T-helper 2 cell treated with Interferon-gamma antibody and Interleukin-4, amounts not matched to agents 5 μg/mL and 100 μg/mL, for 36 hours (primary cell): ENCODE results near the gene GPANK1.

ENCODE experiments used
- DNase-seq: peaks from one replicate; pipeline ENCODE4 v3.0.0; 2021; ENCODE audit warnings: low spot score
- H3K27ac Mint-ChIP-seq: one replicate; pipeline ENCODE4 v1.8.0; 2021; ENCODE audit warnings: mild to moderate bottlenecking, mixed read lengths
- H3K27me3 Mint-ChIP-seq: one replicate; pipeline ENCODE4 v1.8.0; 2021; ENCODE audit warnings: low read depth, mixed read lengths
- H3K36me3 Mint-ChIP-seq: one replicate; pipeline ENCODE4 v1.8.0; 2021; ENCODE audit warnings: low read depth, mixed read lengths
- H3K4me1 Mint-ChIP-seq: one replicate; pipeline ENCODE4 v1.8.0; 2021; ENCODE audit warnings: low read depth, mixed read lengths
- H3K4me3 Mint-ChIP-seq: one replicate; pipeline ENCODE4 v1.8.0; 2022; ENCODE audit warnings: mild to moderate bottlenecking, moderate library complexity, mixed read lengths
- H3K9me3 Mint-ChIP-seq: one replicate; pipeline ENCODE4 v1.8.0; 2021; ENCODE audit warnings: mixed read lengths

GPANK1 gene

DNA sequence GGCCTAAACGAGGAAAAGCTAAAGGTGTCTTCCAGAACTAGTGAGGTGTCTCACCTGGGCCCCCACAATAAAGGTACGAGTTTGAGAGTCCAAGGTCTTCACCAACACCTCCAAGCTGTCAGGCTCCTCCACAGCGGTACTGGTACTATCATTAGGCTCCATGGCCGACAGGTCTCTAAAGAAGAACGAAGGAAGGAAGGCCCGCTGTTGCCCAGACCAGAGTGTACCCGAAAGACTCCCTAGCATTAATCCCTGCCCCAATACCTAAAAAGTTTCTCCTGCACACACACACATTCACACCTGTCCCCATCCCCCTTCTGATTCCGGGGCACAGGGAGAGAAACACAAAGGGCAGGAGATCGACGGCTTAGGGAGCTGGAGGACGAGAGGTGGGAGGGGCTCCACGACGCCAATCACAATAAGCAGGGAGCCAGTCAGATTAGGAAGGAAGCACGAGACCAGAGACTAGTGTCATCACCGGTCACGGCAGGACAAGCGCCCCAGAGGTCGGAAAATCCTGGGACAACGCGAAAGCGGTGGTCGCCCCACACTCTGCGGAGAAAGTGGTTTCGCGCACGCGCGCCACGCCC, 13.1 kb downstream of the GPANK1 start:
- H3K4me3 Mint-ChIP-seq, result peak overlapping the region; percentile 97
- H3K4me1 Mint-ChIP-seq, result peaks cover 38% of the 10 kb centered on the region
- no peaks in the 10 kb centered on the region for H3K27me3 Mint-ChIP-seq
- DNase-seq, result no peak
- peak overlapping the region; percentile 98 for H3K27ac Mint-ChIP-seq
- no peaks in the 10 kb centered on the region for H3K9me3 Mint-ChIP-seq
- peaks cover 51% of the 10 kb centered on the region for H3K36me3 Mint-ChIP-seq

DNA sequence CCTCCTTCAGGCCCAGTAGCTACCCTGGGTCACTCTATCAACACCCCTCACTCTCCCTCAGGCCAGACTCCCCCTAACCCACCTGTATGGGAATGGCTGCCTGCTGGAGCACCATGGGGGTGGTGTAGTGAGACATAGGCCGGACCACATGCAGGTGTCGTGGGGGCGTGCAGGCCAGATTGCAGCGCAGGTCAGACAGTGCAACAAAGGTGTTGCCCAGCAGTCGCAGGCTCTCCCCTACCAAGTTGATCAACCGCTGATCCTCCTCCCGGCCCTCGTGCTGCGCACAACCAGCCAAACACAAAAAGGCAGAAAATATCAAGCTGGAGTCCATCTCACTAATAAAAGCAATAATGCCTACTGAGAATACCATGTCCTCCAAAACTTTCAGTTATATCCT, 19.5 kb downstream of the GPANK1 start:
- no peak overlapping the region for H3K27ac Mint-ChIP-seq
- H3K36me3 Mint-ChIP-seq, result peaks cover 69% of the 10 kb centered on the region
- no peaks in the 10 kb centered on the region for H3K9me3 Mint-ChIP-seq
- H3K27me3 Mint-ChIP-seq, result no peaks in the 10 kb centered on the region
- H3K4me1 Mint-ChIP-seq, result peaks cover 11% of the 10 kb centered on the region
- H3K4me3 Mint-ChIP-seq, result no peak overlapping the region
- no peak for DNase-seq

DNA sequence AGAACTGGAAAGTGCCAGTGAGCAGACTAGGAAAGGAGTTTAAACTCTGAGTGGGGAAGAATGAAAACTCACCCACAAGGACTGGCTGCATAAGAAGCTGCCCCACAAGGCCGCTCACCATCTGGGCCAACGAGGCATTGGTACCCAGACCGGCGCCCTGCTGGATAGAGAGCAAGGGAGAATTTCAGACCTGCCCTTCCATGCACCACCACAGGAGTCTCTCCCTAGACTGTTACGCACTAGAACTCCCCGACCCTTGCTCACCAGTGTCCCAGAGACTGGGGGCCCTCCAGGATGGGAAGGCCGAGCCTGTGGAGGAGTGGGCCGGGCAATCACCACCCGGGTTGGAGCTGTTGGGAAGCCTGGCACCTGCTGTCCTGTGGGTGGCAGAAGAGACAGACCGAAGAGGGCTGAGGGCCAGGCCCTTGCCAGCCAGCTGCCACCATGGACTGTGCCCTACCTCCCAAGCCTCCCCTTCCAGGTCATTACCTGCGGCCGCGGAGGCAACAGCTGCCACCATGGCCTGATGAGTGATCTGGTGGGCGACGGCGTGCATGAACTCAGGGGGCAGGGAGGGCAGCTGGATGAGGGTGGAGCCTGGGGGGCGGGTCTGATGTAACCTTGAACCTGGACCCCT, 20.9 kb downstream of the GPANK1 start:
- no peak for DNase-seq
- Mint-ChIP-seq H3K4me1 (peaks cover 3% of the 10 kb centered on the region), H3K27me3 (no peaks in the 10 kb centered on the region), H3K27ac (no peak overlapping the region), H3K4me3 (no peak overlapping the region), H3K9me3 (no peaks in the 10 kb centered on the region), H3K36me3 (peaks cover 67% of the 10 kb centered on the region)

DNA sequence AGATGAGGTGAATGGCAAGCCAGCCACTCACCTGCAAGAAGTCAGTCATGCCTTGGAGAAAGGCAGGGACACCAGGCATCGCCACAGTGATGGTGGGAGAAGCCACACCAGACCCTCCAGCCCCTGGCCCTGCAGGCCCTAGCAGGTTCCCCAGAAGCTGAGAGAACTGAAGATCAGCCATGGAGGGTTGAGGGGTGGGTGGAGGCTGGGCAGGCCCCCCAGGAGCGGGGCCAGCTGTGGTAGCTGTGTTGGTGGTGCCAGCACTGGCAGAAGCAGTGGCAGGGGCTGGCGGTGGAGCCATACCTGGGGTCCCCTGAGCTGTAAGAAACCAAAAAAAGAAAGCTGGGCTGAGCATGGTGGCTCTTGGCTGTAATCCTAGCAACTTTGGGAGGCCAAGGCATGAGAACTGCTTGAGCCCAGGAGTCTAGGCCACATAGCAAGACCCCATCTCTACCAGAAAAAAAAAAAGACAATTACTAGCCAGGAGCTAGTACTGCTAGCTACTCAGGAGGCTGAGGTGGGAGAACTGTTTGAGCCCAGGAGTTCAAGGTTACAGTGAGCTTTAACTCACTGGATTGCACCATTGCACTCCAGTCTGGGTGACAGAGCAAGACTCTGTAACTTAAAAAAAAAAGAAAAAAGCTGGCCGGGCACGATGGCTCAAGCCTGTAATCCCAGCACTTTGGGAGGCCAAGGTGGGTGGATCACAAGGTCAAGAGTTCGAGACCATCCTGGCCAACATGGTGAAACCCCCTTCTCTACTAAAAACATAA, 21.8 kb downstream of the GPANK1 start:
- Mint-ChIP-seq H3K27ac (no peak overlapping the region), H3K4me3 (no peak overlapping the region), H3K4me1 (peaks cover 2% of the 10 kb centered on the region), H3K36me3 (peaks cover 63% of the 10 kb centered on the region), H3K27me3 (no peaks in the 10 kb centered on the region), H3K9me3 (no peaks in the 10 kb centered on the region)
- DNase-seq, result no peak

DNA sequence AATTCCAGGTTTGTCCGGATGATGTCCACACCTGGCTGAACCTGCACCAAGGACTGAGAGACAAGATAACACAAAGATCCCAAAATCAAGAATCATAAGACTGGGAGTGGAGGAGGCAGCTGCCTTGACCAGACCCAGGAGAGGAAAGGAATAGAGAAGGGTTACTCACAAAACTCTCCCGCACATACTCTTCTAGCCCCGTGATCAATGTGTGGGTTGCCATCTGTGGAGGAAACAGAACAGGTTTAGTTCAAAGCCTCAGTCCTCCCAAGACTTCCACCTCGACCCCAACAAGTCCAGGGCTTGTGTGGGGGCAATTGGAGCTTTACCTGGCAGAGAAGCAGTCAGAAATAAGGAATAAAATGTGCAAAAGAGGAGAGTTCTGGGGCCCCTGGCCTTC, 23.4 kb downstream of the GPANK1 start:
- Mint-ChIP-seq H3K4me1 (peaks cover 2% of the 10 kb centered on the region), H3K27me3 (no peaks in the 10 kb centered on the region), H3K36me3 (peaks cover 63% of the 10 kb centered on the region), H3K4me3 (no peak overlapping the region), H3K27ac (no peak overlapping the region), H3K9me3 (no peaks in the 10 kb centered on the region)
- DNase-seq, result no peak

DNA sequence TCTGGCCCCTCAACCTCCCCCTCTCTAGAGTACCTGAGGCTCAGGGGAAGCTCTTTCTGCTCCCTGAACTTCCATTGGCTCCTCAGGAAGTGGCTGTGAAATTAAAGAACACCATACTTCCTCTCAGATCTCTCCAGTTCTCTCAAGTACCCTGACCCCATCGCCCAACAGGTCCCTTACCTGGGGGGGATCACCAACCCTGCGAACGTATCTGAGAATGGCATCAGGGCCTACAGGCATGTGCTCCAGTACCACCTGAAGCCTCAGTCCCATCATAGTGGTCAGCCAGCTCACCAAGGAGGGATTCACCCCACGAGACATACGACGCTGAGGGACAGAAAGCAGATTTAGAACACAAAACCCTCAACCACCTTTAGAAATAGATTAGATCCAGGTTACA, 24.2 kb downstream of the GPANK1 start:
- Mint-ChIP-seq H3K27ac (no peak overlapping the region), H3K36me3 (peaks cover 68% of the 10 kb centered on the region)

DNA sequence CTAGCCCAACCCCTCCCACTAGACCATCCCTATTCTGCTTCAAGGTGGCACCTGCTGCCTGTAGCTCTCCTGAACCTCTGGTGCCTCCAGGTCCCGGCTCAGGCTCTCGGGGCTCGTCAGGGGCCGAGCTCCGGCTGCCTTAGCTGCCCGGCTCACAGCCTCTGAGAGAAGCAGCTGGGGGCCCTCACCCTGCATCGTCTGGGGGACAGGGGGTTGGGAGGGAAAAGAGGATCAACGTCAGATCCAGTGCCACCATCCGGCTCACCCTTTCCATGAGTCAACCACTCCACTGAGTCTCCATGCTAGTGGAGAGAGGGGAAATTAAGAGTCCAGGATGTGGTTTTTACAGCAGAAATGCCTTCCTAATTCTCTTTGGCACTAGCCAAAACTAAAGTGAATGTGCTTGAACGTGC, 25.3 kb downstream of the GPANK1 start:
- no peaks in the 10 kb centered on the region for H3K4me1 Mint-ChIP-seq

More for the DNA sequence above, 24.2 kb downstream of the GPANK1 start:
- DNase-seq, result no peak
- Mint-ChIP-seq H3K27me3 (no peaks in the 10 kb centered on the region), H3K9me3 (no peaks in the 10 kb centered on the region), H3K4me3 (no peak overlapping the region), H3K4me1 (peaks cover 2% of the 10 kb centered on the region)

DNA sequence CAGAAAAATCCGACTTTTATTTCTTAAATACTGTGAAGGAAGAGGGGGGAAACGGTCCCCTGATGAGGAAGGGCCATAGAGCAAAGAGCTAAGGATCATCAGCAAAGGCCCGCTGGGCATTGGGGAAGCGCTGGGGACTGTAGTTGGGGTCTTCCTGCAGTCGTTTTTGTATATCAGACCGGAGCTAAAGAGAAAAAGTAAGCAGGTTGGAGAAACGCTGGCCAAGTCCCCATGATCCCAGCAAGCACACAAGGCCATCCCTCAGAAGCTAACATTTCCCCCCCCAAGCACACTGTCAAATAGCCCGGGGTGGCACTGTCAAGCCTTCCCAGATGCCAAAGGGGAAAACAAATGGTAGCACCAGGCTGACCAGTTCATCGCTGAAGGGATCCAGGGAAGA, 25.8 kb downstream of the GPANK1 start:
- H3K9me3 Mint-ChIP-seq, result no peaks in the 10 kb centered on the region
- H3K4me1 Mint-ChIP-seq, result no peaks in the 10 kb centered on the region
- no peak overlapping the region for H3K4me3 Mint-ChIP-seq
- no peaks in the 10 kb centered on the region for H3K27me3 Mint-ChIP-seq
- no peak overlapping the region for H3K27ac Mint-ChIP-seq
- peaks cover 62% of the 10 kb centered on the region for H3K36me3 Mint-ChIP-seq
- no peak for DNase-seq

More for the DNA sequence above, 25.3 kb downstream of the GPANK1 start:
- Mint-ChIP-seq H3K4me3 (no peak overlapping the region), H3K27me3 (no peaks in the 10 kb centered on the region), H3K9me3 (no peaks in the 10 kb centered on the region), H3K27ac (no peak overlapping the region), H3K36me3 (peaks cover 64% of the 10 kb centered on the region)
- no peak for DNase-seq

DNA sequence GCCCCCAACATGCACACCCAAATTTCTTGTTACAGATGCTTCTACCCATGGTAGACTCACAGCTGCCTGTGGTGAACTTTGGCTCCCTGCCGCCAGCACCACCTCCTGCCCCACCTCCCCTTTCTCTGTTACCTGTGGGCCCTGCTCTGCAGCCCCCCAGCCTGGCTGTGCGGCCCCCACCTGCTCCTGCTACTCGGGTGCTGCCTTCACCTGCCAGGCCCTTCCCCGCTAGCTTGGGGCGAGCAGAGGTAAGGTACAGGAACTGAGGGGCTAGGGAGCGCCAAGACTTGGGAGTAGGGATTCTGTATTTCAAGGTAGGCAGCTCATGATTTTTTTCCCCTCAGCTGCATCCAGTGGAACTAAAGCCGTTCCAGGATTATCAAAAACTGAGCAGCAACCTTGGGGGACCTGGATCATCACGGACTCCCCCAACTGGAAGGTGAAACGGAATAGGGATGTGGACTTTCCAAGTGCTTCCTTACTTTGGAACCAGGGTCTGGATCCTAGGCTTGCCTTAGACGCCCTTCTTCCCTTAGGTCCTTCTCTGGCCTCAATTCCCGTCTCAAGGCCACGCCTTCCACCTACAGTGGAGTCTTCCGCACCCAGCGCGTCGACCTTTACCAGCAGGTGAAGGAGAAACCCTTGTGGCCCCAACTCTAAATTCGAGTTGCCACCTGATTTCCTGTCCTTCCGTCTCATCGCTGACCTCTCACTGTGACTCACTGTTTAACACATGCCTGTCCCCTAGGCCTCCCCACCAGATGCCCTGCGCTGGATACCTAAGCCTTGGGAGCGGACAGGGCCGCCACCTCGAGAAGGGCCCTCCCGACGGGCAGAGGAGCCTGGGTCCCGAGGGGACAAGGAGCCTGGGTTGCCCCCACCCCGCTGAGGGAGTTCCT, 27.9 kb downstream of the GPANK1 start:
- H3K36me3 Mint-ChIP-seq, result peaks cover 60% of the 10 kb centered on the region
- no peak overlapping the region for H3K4me3 Mint-ChIP-seq
- no peaks in the 10 kb centered on the region for H3K27me3 Mint-ChIP-seq
- peak overlapping the region; percentile 63 for H3K27ac Mint-ChIP-seq
- DNase-seq, result no peak
- H3K4me1 Mint-ChIP-seq, result no peaks in the 10 kb centered on the region
- H3K9me3 Mint-ChIP-seq, result no peaks in the 10 kb centered on the region

DNA sequence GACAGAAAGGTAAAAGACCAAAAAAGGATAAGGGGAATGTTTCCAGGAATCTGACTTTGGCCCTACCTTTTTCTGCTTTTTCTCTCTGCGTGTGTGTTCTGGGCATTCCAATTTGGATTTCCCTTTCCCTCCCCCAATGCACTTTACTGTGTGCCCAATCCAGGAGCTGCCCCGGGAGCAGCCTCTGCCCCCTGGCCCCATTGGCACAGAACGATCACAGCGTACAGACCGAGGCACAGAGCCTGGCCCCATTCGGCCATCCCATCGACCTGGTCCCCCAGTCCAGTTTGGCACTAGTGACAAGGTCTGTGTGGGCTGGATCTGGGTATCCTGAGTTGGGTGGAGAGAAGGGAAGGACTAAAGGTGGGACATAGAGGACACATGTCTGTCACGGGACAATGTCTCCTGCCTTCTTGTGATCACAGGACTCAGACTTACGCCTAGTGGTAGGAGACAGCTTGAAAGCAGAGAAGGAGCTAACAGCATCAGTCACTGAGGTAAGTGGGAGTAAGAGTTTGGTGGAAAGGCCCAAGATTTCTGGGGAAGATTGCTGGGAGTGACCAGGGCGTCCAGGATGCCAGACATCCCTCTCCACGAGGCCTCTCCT, 29.7 kb downstream of the GPANK1 start:
- H3K36me3 Mint-ChIP-seq, result peaks cover 62% of the 10 kb centered on the region
- no peak overlapping the region for H3K4me3 Mint-ChIP-seq
- no peaks in the 10 kb centered on the region for H3K27me3 Mint-ChIP-seq
- no peak for DNase-seq
- no peaks in the 10 kb centered on the region for H3K9me3 Mint-ChIP-seq
- peaks cover 1% of the 10 kb centered on the region for H3K4me1 Mint-ChIP-seq
- no peak overlapping the region for H3K27ac Mint-ChIP-seq

DNA sequence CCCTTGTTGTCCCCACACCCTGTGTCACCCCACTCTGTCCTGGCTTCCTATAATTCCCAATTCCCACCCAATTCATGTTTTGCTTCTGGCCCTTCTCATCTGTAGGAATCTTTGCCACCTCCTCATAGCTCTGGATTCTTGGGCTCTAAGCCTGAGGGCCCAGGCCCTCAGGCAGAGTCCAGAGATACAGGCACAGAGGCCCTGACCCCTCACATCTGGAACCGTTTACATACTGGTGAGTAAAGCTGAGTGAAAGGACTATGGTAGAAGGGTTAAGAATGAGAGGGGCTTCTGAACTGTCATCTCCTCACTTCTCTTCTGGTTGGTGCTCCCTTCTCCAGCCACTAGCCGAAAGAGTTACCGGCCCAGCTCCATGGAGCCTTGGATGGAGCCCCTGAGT, 30.7 kb downstream of the GPANK1 start:
- DNase-seq, result no peak
- Mint-ChIP-seq H3K27me3 (no peaks in the 10 kb centered on the region), H3K27ac (peak overlapping the region; percentile 43), H3K36me3 (peaks cover 64% of the 10 kb centered on the region), H3K4me3 (no peak overlapping the region), H3K4me1 (peaks cover 1% of the 10 kb centered on the region), H3K9me3 (no peaks in the 10 kb centered on the region)

DNA sequence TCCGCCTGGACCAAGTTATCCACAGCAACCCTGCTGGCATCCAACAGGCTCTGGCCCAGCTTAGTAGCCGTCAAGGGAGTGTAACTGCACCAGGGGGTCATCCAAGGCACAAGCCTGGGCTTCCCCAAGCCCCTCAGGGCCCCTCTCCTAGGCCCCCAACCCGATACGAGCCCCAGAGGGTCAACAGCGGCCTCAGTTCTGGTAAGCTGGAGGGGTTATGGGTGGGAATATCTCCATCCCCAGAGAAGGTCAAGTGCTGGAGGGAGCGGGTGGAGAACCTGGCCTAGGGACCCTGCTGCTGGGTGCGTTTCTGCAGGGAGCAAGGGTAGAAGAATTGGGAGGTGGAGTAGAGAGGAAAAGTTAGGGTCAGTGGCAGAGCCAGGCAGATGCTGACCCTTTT, 31.4 kb downstream of the GPANK1 start:
- no peak for DNase-seq
- H3K4me1 Mint-ChIP-seq, result peaks cover 1% of the 10 kb centered on the region
- H3K4me3 Mint-ChIP-seq, result no peak overlapping the region
- no peak overlapping the region for H3K27ac Mint-ChIP-seq
- H3K27me3 Mint-ChIP-seq, result no peaks in the 10 kb centered on the region
- H3K9me3 Mint-ChIP-seq, result no peaks in the 10 kb centered on the region
- peaks cover 66% of the 10 kb centered on the region for H3K36me3 Mint-ChIP-seq

DNA sequence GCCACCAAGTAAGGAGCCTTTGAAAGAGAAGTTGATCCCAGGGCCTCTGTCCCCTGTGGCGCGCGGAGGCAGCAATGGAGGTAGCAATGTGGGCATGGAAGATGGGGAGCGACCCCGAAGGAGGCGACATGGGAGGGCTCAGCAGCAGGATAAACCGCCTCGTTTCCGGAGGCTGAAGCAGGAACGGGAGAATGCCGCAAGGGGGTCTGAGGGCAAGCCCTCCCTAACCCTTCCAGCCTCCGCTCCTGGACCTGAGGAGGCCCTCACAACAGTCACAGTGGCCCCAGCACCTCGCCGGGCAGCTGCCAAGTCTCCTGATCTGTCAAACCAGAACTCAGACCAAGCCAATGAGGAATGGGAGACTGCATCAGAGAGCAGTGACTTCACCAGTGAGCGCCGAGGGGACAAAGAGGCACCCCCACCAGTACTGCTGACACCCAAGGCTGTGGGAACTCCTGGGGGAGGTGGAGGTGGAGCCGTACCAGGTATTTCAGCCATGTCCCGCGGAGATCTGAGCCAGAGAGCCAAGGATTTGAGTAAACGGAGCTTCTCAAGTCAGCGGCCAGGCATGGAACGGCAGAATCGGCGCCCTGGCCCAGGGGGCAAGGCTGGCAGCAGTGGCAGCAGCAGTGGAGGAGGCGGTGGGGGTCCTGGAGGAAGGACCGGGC, 32.4 kb downstream of the GPANK1 start:
- Mint-ChIP-seq H3K27me3 (no peaks in the 10 kb centered on the region), H3K9me3 (no peaks in the 10 kb centered on the region), H3K4me1 (peaks cover 1% of the 10 kb centered on the region), H3K27ac (peak overlapping the region; percentile 57), H3K4me3 (no peak overlapping the region), H3K36me3 (peaks cover 70% of the 10 kb centered on the region)
- no peak for DNase-seq
